ENCODE results near the gene PAX7. TPM values are rescaled to one million over a fixed set of nuclear protein-coding genes. Genes with fewer than 3 reads are reported as not detected.

PAX7 gene
- polyA plus RNA-seq, 1 of the 3 experiments (the other 2 are of a cell fraction), result not detected

DNA sequence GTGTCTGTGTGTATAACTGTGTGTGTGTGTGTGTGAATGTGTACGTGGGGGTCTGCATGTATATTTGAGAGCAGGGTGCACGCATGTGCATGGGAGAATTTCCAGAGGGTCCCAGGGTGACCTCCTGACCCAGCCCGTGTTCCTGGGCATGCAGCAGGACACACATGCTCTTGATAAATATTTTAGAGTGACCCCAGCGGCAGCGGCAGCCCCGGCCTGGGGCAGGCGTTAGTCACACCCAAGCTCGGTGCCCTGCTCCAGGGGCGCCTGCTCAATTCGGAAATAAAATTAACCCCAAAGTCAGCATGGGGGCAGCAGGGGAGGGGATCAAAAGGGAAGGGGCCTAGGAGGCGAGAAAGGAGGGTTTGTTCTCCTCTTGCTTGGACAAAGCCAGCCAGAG, 107.5 kb downstream of the PAX7 start:
- Histone ChIP-seq H3K79me2 (ENCODE audit: insufficient read depth) (no peaks in the 10 kb centered on the region), H3K27me3 (ENCODE audit: insufficient read depth) (no peaks in the 10 kb centered on the region), H3K4me3 (ENCODE audit: low read depth in 2 of 2, low read length in 1 of 2) (no peak overlapping the region), H3K9me3 (no peaks in the 10 kb centered on the region), H3K9ac (no peak overlapping the region), H3K36me3 (replicated peaks in 1 of 2; ENCODE audit: control insufficient read depth in 1 of 2, insufficient read depth in 2 of 2, low read length in 1 of 2) (no peaks in the 10 kb centered on the region), H2AFZ (ENCODE audit: low read depth) (no peak overlapping the region), H3K4me2 (no peak overlapping the region), H3K27ac (ENCODE audit: low read depth in 2 of 2, low read length in 1 of 2) (no peak overlapping the region), H3K4me1 (ENCODE audit: control insufficient read depth in 1 of 2, insufficient read depth in 2 of 2, low read depth in 1 of 2, low read length in 1 of 2) (no peaks in the 10 kb centered on the region), H3K9me2 (no peaks in the 10 kb centered on the region), H4K20me1 (ENCODE audit: insufficient read depth) (no peaks in the 10 kb centered on the region), H3F3A (replicated peaks; ENCODE audit: insufficient read depth) (no peaks in the 10 kb centered on the region)
- no peak for DNase-seq
- ChIA-PET POLR2A (no interaction called here), CTCF (no interaction called here)
- WGBS (ENCODE audit: low lambda C conversion rate), result 79% methylated on average over 11 of the region's 11 CpGs
- TF ChIP-seq TCF12 (IDR thresholded peaks at IDR 0.05) (no peak), CHD2 (IDR thresholded peaks at IDR 0.05; ENCODE audit: low read length, partially characterized antibody) (no peak), SIN3A (IDR thresholded peaks at IDR 0.05; ENCODE audit: borderline replicate concordance, low read depth, low read length) (no peak), RXRA (IDR thresholded peaks at IDR 0.05; ENCODE audit: borderline replicate concordance, low read depth) (no peak), EP300 (IDR thresholded peaks at IDR 0.05; ENCODE audit: borderline replicate concordance in 1 of 2, low read depth in 1 of 2, low read length in 1 of 2) (no peak), SMC3 (IDR thresholded peaks at IDR 0.05; ENCODE audit: low read depth, low read length) (no peak), FOSL2 (IDR thresholded peaks at IDR 0.05; ENCODE audit: borderline replicate concordance, low read depth) (no peak), USF2 (IDR thresholded peaks at IDR 0.05; ENCODE audit: borderline replicate concordance, low read depth, low read length) (no peak), FOXM1 (IDR thresholded peaks at IDR 0.05; ENCODE audit: low read depth) (no peak)
- TF ChIP-seq, protein P1, sequence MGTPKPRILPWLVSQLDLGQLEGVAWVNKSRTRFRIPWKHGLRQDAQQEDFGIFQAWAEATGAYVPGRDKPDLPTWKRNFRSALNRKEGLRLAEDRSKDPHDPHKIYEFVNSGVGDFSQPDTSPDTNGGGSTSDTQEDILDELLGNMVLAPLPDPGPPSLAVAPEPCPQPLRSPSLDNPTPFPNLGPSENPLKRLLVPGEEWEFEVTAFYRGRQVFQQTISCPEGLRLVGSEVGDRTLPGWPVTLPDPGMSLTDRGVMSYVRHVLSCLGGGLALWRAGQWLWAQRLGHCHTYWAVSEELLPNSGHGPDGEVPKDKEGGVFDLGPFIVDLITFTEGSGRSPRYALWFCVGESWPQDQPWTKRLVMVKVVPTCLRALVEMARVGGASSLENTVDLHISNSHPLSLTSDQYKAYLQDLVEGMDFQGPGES (IDR thresholded peaks at IDR 0.05; ENCODE audit: low read depth, low read length), result no peak

- H3K9me3 ChIP-seq, result no peaks in the 10 kb centered on the region
- ChIA-PET POLR2A (no interaction called here), CTCF (no interaction called here)
- TF ChIP-seq, protein P2, sequence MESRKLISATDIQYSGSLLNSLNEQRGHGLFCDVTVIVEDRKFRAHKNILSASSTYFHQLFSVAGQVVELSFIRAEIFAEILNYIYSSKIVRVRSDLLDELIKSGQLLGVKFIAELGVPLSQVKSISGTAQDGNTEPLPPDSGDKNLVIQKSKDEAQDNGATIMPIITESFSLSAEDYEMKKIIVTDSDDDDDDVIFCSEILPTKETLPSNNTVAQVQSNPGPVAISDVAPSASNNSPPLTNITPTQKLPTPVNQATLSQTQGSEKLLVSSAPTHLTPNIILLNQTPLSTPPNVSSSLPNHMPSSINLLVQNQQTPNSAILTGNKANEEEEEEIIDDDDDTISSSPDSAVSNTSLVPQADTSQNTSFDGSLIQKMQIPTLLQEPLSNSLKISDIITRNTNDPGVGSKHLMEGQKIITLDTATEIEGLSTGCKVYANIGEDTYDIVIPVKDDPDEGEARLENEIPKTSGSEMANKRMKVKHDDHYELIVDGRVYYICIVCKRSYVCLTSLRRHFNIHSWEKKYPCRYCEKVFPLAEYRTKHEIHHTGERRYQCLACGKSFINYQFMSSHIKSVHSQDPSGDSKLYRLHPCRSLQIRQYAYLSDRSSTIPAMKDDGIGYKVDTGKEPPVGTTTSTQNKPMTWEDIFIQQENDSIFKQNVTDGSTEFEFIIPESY (IDR thresholded peaks at IDR 0.05; ENCODE audit: borderline replicate concordance, low read depth), result no peak
- no peak for DNase-seq
- no peak overlapping the region for H3K27ac ChIP-seq (ENCODE audit: low read depth in 2 of 2, low read length in 1 of 2)
- H3K4me3 ChIP-seq (ENCODE audit: low read depth in 2 of 2, low read length in 1 of 2), result no peak overlapping the region
- no peaks in the 10 kb centered on the region for H3K79me2 ChIP-seq (ENCODE audit: insufficient read depth)
- H3K4me2 ChIP-seq, result no peak overlapping the region
- H3F3A ChIP-seq (replicated peaks; ENCODE audit: insufficient read depth), result no peaks in the 10 kb centered on the region
- H4K20me1 ChIP-seq (ENCODE audit: insufficient read depth), result no peaks in the 10 kb centered on the region
- H3K27me3 ChIP-seq (ENCODE audit: insufficient read depth), result no peaks in the 10 kb centered on the region
- 39% methylated on average over 3 of the region's 3 CpGs for WGBS (ENCODE audit: low lambda C conversion rate)
- H3K4me1 ChIP-seq (ENCODE audit: control insufficient read depth in 1 of 2, insufficient read depth in 2 of 2, low read depth in 1 of 2, low read length in 1 of 2), result no peaks in the 10 kb centered on the region
- H3K36me3 ChIP-seq (replicated peaks in 1 of 2; ENCODE audit: control insufficient read depth in 1 of 2, insufficient read depth in 2 of 2, low read length in 1 of 2), result no peaks in the 10 kb centered on the region
- no peak overlapping the region for H2AFZ ChIP-seq (ENCODE audit: low read depth)
- H3K9me2 ChIP-seq, result no peaks in the 10 kb centered on the region
- no peak overlapping the region for H3K9ac ChIP-seq
These were observed 108.0 kb downstream of the PAX7 start for GRCh38 chr1:18738617-18739016.

Data from SK-N-SH (cell line).